Measurements from ENCODE around the gene SEMA5B. TPM values are rescaled to one million over a fixed set of nuclear protein-coding genes. Genes with fewer than 3 reads are reported as not detected.

The SEMA5B gene
- total and polyA plus RNA-seq, 4 donors: 0.20 to 1.1 (median 0.23) TPM

GRCh38 chr3:123067689-123068600 lies 40.4 kb upstream of the SEMA5B start:
- Histone ChIP-seq H3K27ac (ENCODE audit: low read depth in 1 of 2, low read length in 2 of 2) (peak overlapping the region; percentile 93 to 95), H3K9me3 (ENCODE audit: control insufficient read depth in 4 of 4, low read length in 3 of 4) (no peaks in the 10 kb centered on the region), H3K27me3 (ENCODE audit: control insufficient read depth in 4 of 4, insufficient read depth in 4 of 4, low read length in 3 of 4) (no peaks in the 10 kb centered on the region), H3K4me1 (ENCODE audit: control insufficient read depth in 4 of 4, insufficient read depth in 4 of 4, low read length in 3 of 4) (peaks cover 8 to 49% (median 36%) of the 10 kb centered on the region in 4 donors), H3K9ac (ENCODE audit: low read depth in 1 of 2, low read length in 2 of 2) (peak overlapping the region; percentile 73 to 82), H3K4me3 (ENCODE audit: low read depth in 1 of 3, low read length in 3 of 3) (peak overlapping the region; percentile 68 to 94 (median 87)), H3K36me3 (ENCODE audit: control insufficient read depth in 4 of 4, insufficient read depth in 3 of 4, low read depth in 1 of 4, low read length in 3 of 4) (no peaks in the 10 kb centered on the region)
- WGBS: 9% methylated on average over 24 of the region's 24 CpGs
- peak; percentile 50 for DNase-seq (ENCODE audit: low spot score)
- TF ChIP-seq SP1 (IDR thresholded peaks at IDR 0.05) (no peak), NR2F2 (IDR thresholded peaks at IDR 0.05) (no peak), RAD21 (IDR thresholded peaks at IDR 0.05) (no peak), FOXA1 (IDR thresholded peaks at IDR 0.05) (no peak), RXRA (IDR thresholded peaks at IDR 0.05) (no peak), HNF4G (IDR thresholded peaks at IDR 0.05) (no peak), FOXA2 (IDR thresholded peaks at IDR 0.05) (no peak), ATF3 (IDR thresholded peaks at IDR 0.05) (no peak), HNF4A (conservative IDR thresholded peaks at IDR 0.05) (no peak), GABPA (IDR thresholded peaks at IDR 0.05 in 1 of 2, conservative IDR thresholded peaks at IDR 0.05 in 1 of 2) (no peak), TAF1 (conservative IDR thresholded peaks at IDR 0.05) (peak; percentile 88), EGR1 (IDR thresholded peaks at IDR 0.05; ENCODE audit: low read depth in 2 of 2) (peak in 1 of 2 donors; percentile 32), YY1 (IDR thresholded peaks at IDR 0.05) (peak; percentile 76), JUND (IDR thresholded peaks at IDR 0.05) (no peak), CTCF (IDR thresholded peaks at IDR 0.05; ENCODE audit: low read depth, low read length, missing input control) (no peak), REST (IDR thresholded peaks at IDR 0.05) (peak; percentile 59), ZBTB33 (IDR thresholded peaks at IDR 0.05) (no peak)
- TF ChIP-seq, protein P1, sequence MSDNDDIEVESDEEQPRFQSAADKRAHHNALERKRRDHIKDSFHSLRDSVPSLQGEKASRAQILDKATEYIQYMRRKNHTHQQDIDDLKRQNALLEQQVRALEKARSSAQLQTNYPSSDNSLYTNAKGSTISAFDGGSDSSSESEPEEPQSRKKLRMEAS (IDR thresholded peaks at IDR 0.05): peak; percentile 49

All from liver (tissue), 9 donors.